HG03039 (cell line): ENCODE data around the gene SLC9A9.

ENCODE experiments used
- ATAC-seq: cut with Tn5 transposase; IDR thresholded peaks from one replicate; pipeline ENCODE4 v1.9.1; 2021; ENCODE audit warnings: mild to moderate bottlenecking, moderate library complexity; ENCODE audit not compliant: unreplicated experiment

Gene SLC9A9

DNA sequence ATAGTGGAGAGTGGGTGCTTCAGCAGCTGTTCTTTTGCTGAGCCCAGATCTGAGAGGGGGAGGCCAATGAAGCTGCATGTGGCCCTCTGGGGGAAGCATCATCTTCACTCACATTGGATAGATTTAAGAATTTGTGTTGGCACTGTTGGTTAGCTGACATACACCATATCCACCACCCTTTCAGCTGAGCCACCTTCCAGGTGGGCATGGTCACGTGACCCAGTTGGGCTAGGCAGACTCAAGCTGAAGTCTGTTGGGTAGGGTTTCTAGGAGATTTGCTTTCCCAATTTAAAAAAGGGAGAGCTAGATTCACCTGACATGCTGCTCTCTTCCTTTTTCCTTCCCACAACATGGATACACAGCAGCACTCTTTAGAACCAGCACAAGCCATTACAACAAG is 417.7 kb downstream of the SLC9A9 start:
- ATAC-seq = no peak

- no peak for ATAC-seq
Observed at GRCh38 chr3:143429628-143430514, 418.4 kb downstream of the SLC9A9 start.

DNA sequence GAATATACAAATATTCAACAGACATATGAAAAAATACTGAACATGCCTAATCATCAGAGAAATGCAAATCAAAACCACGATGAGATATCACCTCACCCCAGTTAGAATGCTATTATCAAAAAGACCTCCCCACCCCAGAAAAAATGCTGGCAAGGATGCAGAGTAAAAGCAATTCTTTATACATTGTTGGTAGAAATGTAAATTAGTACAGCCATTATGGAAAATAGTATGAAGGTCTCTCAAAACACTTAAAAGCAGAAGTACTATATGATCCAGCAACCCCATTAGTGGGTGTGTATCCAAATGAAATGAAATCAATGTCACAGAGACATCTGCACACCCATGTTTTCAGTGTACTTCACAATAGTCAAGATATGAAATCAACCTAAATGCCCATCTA is 420.0 kb downstream of the SLC9A9 start:
- ATAC-seq = no peak

GRCh38 chr3:143427631-143428030 is 420.6 kb downstream of the SLC9A9 start:
- ATAC-seq = no peak

DNA sequence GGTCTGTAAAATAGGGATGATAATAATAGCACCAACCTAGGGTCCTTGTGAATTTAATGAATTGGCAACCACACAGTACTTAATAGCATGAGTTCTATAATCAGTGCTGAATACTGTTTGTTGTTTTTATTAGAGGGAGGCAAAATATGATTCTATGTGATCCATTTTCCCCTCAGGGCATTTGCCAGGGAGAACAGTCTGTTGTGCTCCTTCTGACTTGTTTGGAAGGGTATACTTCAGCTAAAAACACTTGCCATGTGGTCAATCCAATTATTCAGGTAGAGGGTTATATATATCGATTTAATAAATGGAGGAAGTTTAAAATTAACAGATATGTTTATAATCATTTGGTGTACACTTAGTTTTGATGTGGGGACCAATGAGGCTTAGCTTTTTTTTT is 423.4 kb downstream of the SLC9A9 start:
- ATAC-seq = no peak

- no peak for ATAC-seq
Observed at GRCh38 chr3:143421556-143421955, 426.7 kb downstream of the SLC9A9 start.

DNA sequence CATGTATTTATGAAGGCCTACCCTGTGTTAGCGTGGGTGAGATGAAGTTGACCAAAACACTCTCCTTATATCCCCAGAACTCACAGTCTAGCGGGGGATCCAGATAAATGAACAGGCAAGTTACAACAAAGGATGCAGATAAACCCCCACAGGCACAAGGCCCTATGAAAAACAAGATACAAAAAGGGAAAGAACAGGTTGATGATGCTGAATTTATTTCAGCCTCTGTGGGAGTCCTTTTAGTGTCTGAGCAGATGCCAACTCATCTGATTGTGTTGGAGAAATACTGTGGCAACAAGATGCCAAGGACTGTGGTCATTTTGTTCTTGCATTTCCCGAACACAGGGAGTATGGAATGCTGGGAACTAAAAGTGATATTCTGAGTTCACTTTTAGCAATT is 428.7 kb downstream of the SLC9A9 start:
- ATAC-seq = no peak

GRCh38 chr3:143418391-143418790 is 429.9 kb downstream of the SLC9A9 start:
- no peak for ATAC-seq

DNA sequence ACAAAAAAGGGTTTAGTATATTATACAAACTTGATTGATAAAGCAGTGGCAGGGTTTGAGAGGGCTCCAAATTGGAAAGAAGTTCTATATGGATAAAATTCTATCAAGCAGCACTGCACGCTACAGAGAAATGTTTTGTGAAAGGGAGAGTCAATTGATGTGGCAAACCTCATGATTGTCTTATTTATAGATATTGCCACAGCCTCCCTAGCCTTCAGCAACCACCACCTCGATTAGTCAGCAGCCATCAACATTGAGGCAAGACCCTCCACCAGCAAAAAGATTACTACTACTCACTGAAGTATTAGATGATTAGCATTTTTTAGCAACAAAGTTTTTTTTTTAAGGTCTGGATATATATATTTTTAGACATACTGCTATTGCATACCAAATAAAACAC is 432.0 kb downstream of the SLC9A9 start:
- no peak for ATAC-seq

GRCh38 chr3:143414571-143415253 is 433.6 kb downstream of the SLC9A9 start:
- no peak for ATAC-seq

GRCh38 chr3:143413372-143413771 is 434.9 kb downstream of the SLC9A9 start:
- no peak for ATAC-seq

GRCh38 chr3:143412084-143412483 is 436.2 kb downstream of the SLC9A9 start:
- no peak for ATAC-seq

DNA sequence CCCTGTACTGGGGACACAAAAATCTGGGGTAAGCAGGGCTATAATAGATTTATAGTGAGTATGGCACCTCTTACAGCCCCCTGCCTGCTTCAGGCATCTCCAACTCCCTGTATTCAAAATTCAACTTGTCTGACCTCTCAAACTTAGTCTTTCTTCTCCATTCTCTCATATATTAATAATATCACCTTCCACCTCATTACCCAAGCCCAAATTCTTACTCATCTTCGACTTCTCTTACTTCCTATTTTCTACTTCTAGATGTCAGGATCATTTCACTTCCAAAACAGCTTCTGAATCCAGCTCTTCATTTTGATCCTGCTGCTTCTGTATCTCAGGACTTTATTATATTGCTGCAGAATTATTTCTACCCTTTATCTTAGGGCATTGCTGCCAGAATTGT is 438.0 kb downstream of the SLC9A9 start:
- ATAC-seq = no peak

DNA sequence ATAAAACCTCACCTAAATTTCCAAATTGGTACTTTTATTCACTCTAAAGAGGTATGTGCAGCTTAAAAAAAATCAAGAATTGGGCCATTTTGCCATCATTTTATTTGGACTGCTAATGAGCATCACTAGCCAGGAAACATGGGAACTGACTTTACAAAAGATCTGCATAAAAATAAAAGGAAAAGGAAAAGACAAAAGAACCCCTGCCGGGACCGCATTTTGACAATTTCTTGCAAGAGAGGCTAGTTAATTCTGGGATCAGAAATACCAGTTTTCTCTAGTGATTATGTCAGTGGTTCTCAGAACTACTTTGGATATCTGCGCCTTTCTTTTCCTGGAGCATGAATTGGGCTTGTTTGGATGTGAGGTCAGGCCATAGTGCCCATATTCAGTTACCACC is 439.5 kb downstream of the SLC9A9 start:
- no peak for ATAC-seq

GRCh38 chr3:143402602-143403001 is 445.7 kb downstream of the SLC9A9 start:
- ATAC-seq = no peak

GRCh38 chr3:143396790-143397189 is 451.5 kb downstream of the SLC9A9 start:
- no peak for ATAC-seq

DNA sequence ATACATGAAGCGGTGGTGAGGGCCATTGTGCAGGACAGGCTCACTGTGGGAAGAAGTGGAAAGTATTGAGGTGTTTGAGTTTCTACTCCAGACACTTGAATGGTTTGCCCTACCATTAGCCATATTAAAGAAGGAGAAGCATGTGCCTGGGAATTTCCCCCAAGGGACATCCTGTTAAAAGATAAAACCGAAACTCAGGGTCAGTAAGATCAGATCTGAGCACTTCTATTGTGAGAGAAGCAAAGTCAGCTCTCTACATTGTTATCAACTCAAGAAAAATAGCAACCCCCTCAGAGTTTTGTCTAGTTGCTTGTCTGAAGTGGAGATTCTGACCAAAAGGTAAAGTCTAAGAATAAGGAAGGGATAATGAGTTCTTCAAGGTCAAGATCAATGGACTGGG is 458.9 kb downstream of the SLC9A9 start:
- ATAC-seq = no peak

DNA sequence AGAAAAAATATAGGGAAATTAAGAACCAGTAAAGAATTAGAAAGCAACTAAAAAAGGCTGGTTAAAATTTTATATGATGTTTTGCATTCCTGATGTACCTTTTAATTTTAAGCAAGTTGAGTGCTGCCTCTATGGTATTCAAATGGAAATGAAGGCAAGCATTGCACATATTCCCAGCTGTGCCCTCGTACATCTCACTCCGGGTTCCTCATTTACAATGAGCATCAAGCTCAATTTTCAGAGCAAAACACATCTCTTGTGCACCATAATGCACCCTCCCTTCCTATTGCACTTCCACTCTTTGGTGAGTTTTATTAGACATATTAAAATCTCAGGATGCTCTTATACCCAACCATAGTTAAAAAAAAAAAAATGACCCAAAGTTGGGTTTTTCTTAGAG is 460.8 kb downstream of the SLC9A9 start:
- no peak for ATAC-seq

- ATAC-seq = no peak
Observed at GRCh38 chr3:143384076-143384475, 464.2 kb downstream of the SLC9A9 start.

DNA sequence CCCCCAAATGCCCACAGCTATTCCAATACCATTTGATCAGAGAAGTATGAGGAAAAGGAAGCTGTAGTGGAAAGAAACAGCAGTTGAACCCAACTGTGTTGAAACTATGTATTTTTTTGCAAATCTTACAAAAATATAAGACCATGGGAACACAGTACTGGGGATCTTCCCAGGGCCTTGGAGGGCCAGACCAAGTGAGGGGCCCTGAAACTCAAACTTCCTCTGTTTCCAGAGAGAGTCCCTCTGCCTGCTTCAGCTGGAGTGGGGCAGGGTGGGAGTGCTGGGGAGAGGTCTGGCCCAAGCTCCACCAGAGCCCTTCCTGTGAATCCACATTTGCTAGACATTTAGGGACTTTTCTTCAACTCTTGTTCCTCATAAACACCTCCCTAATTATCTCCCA is 464.8 kb downstream of the SLC9A9 start:
- no peak for ATAC-seq

DNA sequence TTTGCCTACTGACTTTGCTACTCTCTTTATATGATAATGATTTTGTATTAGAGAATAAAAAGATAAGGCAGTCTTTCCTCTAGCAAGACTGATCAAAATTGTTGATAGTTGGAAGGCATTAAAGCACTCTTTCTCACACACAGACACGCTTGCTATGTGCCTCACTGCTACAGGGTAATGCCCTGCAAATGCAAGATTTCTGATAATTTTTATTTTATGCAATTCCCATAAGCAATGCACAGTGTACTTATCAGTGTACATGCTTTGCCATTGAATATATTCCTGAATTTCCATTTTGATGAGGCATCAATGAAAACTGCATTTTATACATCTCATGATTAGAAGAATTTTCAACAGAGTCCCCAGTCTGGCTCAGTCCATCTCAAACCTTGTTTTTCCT is 465.5 kb downstream of the SLC9A9 start:
- ATAC-seq = no peak

DNA sequence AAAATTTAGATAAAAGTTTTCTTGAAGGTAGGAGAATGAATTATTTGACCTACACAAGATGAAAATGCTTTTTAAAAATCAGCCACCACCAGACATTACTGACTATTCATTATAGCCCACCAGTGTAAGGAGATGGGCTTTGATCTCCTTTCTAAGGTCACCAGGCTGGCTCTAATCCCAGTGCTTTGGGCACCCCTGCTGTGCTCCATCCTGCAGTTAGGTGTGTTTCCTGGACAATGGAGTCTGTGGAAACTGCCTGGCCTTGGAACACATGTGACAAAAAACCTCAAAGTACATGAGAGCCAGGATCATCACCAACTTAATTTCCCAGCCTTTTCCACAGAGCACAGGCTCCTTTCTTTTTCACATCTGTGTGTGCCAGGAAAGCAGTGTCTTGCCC is 467.8 kb downstream of the SLC9A9 start:
- ATAC-seq = no peak
